SK-N-SH (cell line): ENCODE data around the gene PROX1.

Experiments
- EP300 ChIP-seq, 2 experiments: IDR thresholded peaks; 2 replicates each; pipeline versions ENCODE4 v1.4.0 to v1.6.1; 2012; ENCODE audit warnings: borderline replicate concordance in 1 of 2, low read depth in 1 of 2, low read length in 1 of 2
- MXI1 ChIP-seq: IDR thresholded peaks from 2 replicates; pipeline ENCODE4 v1.6.1; 2012; ENCODE audit warnings: mild to moderate bottlenecking, low read depth, low read length, improper control_type of control experiment
- RAD21 ChIP-seq: IDR thresholded peaks from 2 replicates; pipeline ENCODE4 v1.6.1; 2012; ENCODE audit warnings: mild to moderate bottlenecking, low read length
- RFX5 ChIP-seq: IDR thresholded peaks from 2 replicates; pipeline ENCODE4 v1.6.1; 2012; ENCODE audit warnings: mild to moderate bottlenecking, improper control_type of control experiment, low read length
- TAF1 ChIP-seq: IDR thresholded peaks from 2 replicates; pipeline ENCODE4 v1.6.1; 2012; ENCODE audit warnings: low read depth, mild to moderate bottlenecking, low read length, moderate library complexity, borderline replicate concordance
- TF ChIP-seq, protein P1 (sequence below): fragments of 200-600 bp; sonication (generic); IDR thresholded peaks from 2 replicates; pipeline ENCODE4 v1.6.1; 2017; ENCODE audit warnings: antibody characterized with exemption, mild to moderate bottlenecking, moderate library complexity

GRCh38 chr1:214008791-214009422 is 21.1 kb downstream of the PROX1 start:
- TF ChIP-seq, protein P1, sequence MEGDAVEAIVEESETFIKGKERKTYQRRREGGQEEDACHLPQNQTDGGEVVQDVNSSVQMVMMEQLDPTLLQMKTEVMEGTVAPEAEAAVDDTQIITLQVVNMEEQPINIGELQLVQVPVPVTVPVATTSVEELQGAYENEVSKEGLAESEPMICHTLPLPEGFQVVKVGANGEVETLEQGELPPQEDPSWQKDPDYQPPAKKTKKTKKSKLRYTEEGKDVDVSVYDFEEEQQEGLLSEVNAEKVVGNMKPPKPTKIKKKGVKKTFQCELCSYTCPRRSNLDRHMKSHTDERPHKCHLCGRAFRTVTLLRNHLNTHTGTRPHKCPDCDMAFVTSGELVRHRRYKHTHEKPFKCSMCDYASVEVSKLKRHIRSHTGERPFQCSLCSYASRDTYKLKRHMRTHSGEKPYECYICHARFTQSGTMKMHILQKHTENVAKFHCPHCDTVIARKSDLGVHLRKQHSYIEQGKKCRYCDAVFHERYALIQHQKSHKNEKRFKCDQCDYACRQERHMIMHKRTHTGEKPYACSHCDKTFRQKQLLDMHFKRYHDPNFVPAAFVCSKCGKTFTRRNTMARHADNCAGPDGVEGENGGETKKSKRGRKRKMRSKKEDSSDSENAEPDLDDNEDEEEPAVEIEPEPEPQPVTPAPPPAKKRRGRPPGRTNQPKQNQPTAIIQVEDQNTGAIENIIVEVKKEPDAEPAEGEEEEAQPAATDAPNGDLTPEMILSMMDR: no peak
- TF ChIP-seq RFX5 (no peak), MXI1 (no peak), RAD21 (no peak), TAF1 (no peak), EP300 (IDR thresholded peaks at IDR 0.05; ENCODE audit: borderline replicate concordance in 1 of 2, low read depth in 1 of 2, low read length in 1 of 2) (no peak)
